Left cardiac atrium (tissue), 4 donors: ENCODE measurements around the gene OR51E2. TPM values are rescaled to one million over a fixed set of nuclear protein-coding genes. Genes with fewer than 3 reads are reported as not detected.
"Not testable (repeated sequence)": the region's sequence is repeated elsewhere in the genome, so short reads cannot be mapped to it uniquely, and the experiment has no call there.

Experiments used
- ATAC-seq, 2 donors: fragments of 200-7000 bp; cut with Tn5 transposase; one replicate each; pipeline ENCODE4 v1.9.1; 2020; ENCODE audit warnings: mild to moderate bottlenecking in 2 of 2, moderate library complexity in 2 of 2
- DNase-seq: peaks from one replicate; pipeline ENCODE4 v3.0.0-alpha.2; 2020
- intact Hi-C, 2 donors: fragments of 100-400 bp; cut with DNase I; formaldehyde crosslinking; loops; one replicate each; pipeline versions ENCODE4 v1.14.1 to v1.15.1; 2022 to 2023
- long read RNA-seq: library from polyadenylated mRNA; unstranded; transcript quantifications from one replicate; pipeline ENCODE4 v2.0.0, GENCODE V29; 2021
- total RNA-seq, 2 donors: library from RNA; stranded (reverse); fragmentation: NEBNext Ultra II Directional; extraction: Animal tissue kit (Norgen Biotek cat#: 25700); gene quantifications; one replicate each; pipeline ENCODE4 v1.2.1, GENCODE V29; 2021
- donor health status: DM: no; HTN: yes; CAD: no.
- donor health status: DM: no; HTN: yes; CAD: no; lungs with severe emphysema.
- donor health status: DM: yes; HTN: yes; CAD: no.
- donor health status: Dilated cardiomyopathy.

OR51E2 gene, protein sequence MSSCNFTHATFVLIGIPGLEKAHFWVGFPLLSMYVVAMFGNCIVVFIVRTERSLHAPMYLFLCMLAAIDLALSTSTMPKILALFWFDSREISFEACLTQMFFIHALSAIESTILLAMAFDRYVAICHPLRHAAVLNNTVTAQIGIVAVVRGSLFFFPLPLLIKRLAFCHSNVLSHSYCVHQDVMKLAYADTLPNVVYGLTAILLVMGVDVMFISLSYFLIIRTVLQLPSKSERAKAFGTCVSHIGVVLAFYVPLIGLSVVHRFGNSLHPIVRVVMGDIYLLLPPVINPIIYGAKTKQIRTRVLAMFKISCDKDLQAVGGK
- total RNA-seq = under 1 TPM; 0.09 to 0.31 TPM
- long read RNA-seq, partial matches to known transcripts = 0 of 1 reads
- long read RNA-seq, other reads (novel, unspliced or antisense) = 0 of 1 reads

DNA sequence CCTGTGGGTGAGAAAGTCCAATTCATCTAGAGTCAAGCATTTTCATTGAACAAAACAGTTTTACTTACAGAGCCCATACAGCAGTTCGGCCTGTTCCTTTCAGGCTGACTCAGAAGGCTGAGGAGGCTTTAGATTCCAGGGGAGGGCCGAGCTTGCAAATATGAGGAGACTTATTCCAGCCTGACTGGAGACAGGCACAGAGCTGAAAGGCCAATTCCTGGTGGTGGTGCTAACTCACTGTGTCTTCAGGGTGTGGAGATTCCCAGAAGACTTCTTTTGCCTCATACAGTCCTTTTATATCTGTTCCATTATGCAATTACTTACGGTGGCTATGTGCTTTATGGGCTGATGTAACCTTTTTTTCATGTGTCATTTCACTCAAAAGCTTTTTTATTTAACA lies at the start of gene OR51E2:
Gene OR51E2, minus strand, starts transcription at position 269 of the 400 bp plus-strand sequence. CDS start 15,142 bp downstream, outside the sequence.
- no peak for DNase-seq
- peak in 1 of 2 donors; percentile 72 for ATAC-seq
- intact Hi-C loops = no loop called here

DNA sequence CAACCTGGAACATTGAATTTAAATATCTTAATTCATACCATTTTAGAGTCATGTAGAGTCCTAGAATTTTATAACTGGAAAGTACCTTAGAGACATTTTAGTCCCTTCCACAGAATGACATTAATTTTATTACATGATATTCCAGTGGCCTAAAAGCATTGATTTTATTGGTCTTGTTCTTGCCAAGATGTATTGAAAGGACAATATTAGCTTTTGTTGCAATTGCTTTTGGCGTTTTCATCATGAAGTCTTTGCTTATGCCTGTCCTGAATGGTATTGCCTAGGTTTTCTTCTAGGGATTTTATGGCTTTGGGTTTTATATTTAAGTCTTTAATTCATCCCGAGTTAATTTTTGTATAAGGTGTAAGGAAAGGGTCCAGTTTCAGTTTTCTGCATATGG lies 43.1 kb upstream of the OR51E2 start:
- intact Hi-C loops = no loop called here
- DNase-seq (no peak), ATAC-seq (no peak)

DNA sequence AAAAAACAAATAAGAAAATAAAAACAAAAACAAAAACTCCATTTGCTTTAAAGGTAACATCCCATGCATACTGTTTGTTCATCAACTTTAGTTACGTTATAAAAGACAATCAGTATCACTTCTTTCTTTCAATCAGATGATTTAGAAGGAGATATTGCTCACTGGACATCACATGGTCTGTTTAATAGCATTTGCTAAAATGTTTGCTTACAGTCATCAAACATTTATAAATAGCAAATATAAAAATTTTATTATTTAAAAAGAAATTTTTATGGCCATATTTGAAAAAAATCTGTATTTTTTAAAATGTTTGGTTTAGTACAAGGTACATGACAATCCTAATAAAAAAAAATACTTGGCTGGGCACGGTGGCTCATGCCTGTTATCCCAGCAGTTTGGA lies 29.5 kb upstream of the OR51E2 start:
- ATAC-seq = no peak
- intact Hi-C loops = no loop called here
- no peak for DNase-seq

DNA sequence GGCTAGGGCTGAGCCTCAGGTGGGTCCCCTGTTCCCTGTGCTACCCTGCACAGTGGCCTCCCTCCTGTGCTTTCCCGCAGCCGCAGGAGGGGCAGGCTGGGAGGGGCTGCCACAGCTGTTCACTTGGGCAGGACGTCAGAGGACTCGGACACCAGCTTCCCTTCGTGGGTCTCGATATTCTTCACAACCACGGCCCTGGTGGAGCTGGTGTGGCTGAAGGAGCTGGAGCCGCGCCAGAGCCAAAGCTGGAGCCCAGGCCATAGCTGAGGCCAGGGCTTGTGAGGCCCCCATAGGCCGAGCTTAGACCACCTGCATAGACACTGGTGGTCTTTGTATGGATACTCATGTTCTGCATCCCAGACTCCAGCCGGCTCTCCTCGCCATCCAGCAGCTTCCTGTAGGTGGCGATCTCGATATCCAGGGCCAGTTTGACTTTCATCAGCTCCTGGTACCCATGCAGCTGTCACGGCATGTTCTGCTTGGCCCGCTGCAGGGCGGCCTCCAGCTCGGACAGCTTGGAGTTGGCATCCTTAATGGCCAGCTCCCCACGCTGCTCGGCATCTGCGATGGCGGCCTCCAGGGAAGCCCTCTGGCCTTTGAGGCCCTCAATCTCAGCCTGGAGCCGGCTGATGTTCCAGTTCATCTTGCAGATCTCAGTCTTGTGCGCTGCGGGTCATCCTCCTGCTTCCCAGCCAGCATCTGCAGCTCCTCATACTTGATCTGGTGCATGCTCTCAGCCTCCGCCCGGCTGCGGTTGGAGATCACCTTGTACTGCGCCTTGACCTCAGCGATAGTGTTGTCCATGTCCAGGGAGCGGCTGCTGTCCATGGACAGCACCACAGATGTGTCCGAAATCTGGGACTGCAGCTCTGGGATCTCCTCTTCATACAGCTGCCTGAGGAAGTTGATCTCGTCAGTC lies 25.2 kb upstream of the OR51E2 start:
- DNase-seq, ATAC-seq, intact Hi-C loops: not testable (repeated sequence)

DNA sequence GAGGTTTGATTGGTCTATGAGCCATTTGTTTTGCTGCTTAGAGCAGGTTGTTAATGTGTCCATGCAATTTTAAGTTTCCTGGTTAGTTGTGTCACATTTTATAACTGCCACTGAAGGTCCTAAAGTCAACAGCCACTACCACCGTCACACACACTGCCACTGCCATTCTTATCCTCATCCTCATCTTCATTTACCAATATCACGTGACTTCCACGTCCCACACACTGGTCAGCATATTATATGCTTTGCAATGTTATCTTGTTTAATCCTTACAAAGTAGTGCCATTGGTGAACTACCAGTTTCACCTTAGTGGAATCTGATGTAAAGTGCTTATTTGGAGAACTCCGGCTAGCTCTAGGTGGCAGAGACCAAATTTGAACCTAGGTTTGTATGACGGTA lies 16.6 kb upstream of the OR51E2 start:
- no peak for ATAC-seq
- DNase-seq = no peak
- intact Hi-C loops = no loop called here

DNA sequence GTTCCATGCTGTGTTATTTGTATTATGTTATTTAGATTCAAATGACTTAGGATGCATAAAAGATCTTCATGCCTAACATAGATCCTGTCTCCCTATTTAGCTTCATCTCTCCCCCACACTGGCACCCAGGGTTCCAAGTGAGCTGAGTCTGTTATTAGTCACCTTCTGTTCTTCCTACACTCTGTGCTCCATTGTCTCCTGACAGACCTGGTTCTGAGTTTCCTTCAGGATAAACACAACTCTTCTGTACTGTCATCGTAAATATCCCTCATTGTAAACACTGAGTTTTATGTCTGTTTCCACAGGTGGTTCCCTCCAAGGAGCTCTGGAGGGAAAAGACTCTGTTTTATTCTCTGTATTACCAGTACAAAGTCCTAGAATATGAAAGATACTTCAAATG lies 15.6 kb upstream of the OR51E2 start:
- DNase-seq = no peak
- ATAC-seq = no peak
- intact Hi-C loops = no loop called here

DNA sequence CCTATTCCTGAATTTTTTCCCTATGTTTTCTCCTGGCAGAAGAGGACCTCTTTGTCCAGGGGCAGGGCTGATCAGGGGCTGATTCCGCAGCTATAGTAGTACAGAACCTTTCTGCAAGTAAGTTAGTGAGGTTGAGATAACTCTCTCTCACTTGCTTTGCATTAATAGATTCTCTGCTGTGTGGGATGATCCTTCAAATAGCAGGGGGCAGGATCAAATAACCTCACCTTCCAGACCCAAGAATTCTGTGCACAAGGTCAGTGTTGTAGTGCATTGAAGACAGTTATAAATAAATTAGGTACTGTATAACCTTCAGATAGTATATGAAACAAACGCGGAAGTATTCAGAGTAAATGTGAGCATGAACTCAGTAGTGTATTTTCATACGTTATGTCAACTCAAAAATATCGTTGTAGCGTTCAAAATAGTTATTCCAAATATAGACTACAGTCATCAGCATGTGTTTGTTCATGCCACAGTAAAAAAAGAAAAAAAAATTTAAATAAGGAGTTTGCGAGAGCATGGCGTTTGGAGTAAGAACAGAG lies 7.2 kb upstream of the OR51E2 start:
- ATAC-seq (no peak), DNase-seq (no peak)
- intact Hi-C loops = no loop called here

DNA sequence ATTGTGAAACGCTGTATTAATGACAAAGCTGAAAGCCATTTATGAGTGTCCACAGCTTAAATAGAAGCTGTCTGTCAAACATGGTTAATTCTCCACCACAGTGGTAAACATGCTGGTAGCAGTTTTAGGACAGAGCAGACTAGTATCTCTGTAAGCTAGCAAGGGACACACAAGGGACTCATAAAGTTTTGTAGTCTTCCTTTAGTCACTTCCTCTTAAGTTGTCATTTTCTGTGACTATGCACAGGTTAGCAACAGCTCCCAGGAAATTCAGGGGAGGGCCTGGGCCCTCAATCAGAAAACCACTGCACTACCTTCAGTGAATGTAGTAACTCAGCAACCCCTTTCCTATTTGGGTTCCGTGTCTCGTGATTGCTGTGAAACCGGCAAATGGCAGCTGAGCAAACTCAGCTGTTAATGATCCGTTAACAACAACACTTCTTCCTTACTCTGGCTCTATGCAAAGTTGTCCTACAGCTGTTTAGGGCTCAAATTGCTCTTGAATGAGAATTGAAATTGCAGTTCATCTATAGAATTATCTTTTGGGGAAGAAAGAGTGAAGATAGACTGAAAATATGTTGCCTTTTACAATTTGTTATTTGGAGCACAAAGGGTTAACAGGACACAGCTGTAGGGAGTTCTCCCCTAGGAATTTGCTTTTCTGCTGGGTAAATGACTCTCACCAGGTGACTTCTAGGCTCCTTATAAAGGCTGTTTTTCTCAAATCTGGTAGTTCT lies 6.6 kb upstream of the OR51E2 start, which contains the start of gene MMP26:
Gene MMP26, plus strand, starts transcription at position 731 of the 736 bp plus-strand sequence.
- intact Hi-C loops = no loop called here
- ATAC-seq = no peak

DNA sequence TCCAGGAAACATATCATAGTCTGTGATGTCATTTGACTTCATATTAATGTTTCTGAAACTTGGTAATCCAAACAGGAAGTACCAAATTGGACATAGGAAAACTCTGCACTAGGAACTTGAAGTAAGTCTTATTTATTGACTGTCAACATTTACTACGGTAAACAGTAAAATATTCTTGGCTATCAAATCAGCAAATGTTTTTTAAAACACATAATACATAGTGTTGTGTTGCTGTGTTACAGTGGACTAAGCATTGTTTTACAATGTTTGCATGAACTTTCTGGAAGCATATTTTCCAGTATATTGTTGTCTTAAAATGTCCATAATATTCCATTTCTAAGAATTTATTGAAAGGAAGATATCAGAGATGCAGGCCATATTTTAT lies 2.8 kb upstream of the OR51E2 start:
- ATAC-seq (no peak), DNase-seq (no peak)
- intact Hi-C loops = no loop called here

More for the DNA sequence above, 6.6 kb upstream of the OR51E2 start, which contains the start of gene MMP26:
- no peak for DNase-seq

DNA sequence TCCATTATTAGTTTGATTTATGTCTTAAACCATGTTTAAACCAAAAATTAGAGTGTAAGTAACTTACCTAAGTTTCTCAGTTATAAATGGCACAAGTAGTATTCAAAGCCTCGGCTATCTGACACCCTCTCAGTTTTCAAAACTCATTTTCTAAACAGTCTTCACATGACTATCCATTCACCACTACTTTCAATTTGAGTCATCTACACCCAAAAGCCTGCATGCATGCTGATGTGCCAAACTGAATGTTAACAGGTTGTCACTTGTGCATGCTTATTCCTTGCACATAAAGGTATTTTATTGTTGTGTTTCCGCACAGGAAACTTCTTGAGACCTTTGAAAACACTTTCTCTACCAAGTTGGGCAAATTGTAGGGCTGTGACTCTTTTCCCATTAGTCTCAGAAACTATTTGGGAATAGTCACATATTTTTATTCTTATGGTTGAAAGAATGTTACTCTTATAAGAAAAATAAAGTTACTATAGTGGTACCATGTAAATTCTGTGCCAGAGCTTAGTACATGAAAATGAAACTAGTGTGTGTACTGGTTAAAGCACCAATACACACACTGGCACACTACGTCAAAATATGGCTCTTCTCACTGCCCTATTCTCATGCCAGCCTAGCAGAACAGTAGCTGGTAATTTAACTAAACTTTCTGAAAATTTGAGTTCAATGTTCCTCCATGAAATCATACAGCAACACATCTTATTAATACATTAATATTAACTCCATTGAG lies 2.2 kb upstream of the OR51E2 start:
- ATAC-seq (no peak), DNase-seq (no peak)
- intact Hi-C loops = no loop called here

DNA sequence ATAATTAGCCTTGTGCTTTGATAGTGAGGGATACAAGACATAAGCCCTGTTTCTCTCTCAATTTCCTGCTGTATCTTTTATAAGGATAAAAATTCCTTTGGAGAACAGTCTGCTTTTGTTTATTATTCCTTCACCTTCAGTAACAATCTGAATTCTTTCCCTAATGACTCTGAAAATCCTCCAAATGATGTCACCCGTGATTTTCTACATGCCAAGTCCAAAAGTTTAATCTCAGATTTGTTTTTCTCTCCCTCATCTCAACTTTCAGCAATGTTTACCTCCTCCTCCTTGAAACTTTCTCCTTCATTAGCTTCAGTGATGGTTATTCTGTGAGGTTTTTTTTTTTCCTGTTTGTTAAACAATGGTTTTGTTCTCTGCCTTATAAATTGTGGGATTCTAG lies 2.2 kb downstream of the OR51E2 start:
- DNase-seq (no peak), ATAC-seq (no peak)
- intact Hi-C loops = no loop called here

DNA sequence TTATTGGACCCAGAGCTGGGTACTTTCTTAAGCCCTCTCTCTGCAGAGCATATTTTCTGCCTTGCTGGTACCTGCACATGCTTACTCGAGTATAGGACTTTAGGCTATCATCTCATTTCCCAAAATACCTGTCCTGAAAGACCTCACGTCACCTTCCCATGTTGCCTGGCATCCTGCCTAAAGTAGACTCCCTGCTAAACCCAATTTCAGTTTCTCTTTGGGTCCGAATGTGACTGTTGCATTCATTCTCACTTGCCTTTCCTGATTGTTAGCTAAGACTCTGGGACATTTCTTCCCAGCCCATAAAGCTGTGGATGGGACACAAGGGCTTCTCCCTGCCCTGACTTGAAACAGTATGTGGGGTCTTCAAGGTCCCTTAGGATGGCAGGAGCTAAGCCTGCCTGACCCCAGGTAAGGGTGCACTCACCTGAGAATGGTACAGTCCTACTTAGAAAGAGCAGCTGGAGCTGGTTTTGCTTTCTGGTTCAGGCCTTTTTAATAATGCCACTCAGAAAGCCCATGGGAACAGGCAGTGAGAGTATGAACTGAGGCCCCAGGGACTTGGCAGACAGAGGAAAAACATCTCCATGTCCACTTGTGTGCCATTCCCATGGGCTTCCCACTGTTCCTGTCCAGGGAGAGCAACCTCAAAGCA lies 12.9 kb downstream of the OR51E2 start:
- ATAC-seq (no peak), DNase-seq (no peak)
- intact Hi-C loops = no loop called here

DNA sequence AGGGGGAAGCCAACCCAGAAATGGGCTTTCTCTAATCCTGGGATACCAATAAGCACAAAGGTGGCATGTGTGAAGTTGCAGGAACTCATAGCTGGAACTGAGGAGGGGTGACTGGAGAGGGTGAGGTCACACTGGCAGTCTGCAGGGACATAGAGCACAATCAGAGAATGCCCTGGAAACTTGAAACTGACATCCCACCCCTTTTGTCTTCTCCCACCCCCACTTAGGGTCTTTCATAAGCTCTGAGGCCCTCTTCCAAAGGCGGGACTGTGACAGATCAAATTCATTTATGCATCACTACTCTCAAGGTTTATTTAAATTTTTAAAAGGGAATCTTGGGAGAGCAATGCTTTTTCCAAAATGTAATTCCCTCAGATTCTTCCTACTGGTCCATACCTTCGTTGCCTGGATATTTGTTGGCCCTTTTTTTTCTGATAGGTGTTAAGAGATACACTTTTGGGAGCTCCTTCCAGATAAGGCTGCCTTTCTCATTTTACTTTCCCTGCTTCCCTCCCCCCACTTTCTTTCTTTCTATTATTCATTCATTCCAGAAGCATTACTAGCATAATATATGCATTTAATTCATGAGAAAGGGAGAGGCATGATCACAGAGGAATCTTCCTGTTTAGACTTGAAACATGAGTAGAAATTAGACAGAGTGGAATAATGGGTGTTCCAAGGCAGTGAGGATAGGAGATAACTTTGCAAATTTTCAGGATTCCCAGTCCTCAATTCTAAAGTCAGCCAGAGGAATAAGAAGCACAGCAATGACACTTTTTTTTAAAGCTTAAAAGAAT lies 14.8 kb downstream of the OR51E2 start:
- intact Hi-C loops = no loop called here
- ATAC-seq = no peak
- DNase-seq = no peak

DNA sequence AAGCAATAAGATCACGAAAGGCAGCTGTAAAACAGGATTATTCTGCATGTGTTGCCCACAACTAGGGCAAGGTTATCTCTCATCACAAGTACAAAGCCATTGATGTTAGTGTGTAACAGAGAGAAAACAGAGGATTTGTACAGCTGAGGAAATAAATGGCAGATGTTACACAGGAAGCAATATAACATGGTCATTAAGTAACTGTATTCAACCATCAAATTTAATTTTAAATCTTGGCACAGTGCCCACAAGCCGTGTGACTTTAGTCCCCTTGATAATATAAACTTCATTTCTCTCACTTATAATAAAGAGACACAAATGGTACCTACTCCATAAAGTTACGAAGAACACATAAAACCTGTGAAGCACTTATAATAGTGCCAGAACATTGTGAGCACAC lies 17.3 kb downstream of the OR51E2 start:
- ATAC-seq (no peak), DNase-seq (no peak)
- intact Hi-C loops = no loop called here

DNA sequence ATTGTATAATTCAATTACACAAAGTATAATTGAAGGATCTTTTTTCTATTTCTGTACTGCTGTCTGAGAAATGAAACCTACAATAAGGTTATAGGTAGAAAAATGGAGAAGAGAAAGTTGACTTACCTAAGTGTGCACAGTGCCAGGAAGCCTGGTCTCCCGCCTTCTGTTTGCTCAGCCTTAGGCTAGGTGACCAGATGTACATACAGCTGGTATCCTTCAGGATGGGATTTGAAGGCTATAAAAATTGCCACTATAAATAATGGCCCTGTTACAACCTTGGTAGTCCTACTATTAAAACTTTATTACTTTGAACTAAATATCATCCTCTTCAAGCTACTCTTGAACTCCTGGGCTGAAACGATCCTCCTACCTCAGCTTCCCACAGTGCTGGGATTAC lies 19.7 kb downstream of the OR51E2 start:
- no peak for ATAC-seq
- intact Hi-C loops = no loop called here
- no peak for DNase-seq

DNA sequence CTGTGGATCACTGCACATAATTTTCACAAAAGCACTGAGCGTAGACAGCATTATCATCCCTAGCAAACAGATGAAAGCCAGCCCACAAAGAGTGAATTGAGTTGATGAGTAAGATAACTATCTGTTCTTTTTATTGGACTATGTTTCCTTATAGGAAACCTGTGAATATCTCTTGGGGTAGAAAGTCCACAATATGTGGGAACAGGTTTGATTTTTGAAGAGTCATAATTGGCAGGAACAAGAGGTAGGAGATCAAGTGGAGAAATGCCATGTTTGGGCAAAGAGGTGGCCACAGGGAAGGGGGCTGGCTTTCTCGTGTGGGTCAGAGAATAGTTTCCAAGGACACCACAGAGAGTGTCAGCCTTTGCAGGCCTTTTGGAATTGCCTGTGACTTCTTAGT lies 23.9 kb downstream of the OR51E2 start:
- DNase-seq = no peak
- intact Hi-C loops = no loop called here
- ATAC-seq = no peak

DNA sequence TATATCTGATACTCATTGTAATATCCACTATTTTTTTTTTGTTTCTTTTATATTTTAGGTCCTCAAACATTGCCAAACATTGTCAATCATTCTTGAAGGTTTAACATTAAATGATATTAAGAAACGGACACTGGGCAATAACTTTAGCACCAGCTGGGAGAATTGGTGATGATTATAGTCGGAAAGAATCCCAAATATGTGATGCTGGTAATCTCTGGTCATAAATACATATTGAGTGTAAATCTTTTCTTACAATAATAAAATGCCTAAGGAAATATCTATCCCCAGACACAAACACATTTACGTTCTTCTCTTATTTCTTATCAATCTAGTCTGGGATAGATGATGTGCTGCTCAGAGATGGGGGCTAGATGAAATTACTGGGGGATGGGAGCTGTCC lies 25.2 kb downstream of the OR51E2 start:
- DNase-seq = no peak
- ATAC-seq = no peak
- intact Hi-C loops = no loop called here
